ENCODE data around the gene CLEC1A.

The CLEC1A gene

DNA sequence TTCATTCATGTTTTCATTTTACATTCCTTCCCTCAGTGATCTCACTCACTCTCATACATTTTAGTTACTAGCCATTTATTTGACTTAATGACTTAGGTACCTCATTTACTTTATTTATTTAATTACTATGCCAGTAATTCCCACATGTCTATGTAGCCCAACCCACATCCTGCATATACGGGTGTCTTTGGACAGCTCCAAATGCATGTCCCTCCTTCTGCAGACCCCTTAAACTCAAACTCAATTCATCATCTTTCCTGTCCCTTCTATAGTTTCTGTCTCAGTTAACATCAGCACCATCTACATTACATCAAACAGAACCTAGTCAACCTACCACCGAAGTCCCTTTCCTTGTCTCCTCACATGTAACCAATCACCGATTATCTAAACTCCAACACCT is 2.8 kb downstream of the CLEC1A start:
- no peak overlapping the region for H3K4me3 ChIP-seq (ENCODE audit: low read depth, low read length)
- POLR2A ChIA-PET: no interaction called here
- DNase-seq (ENCODE audit: low read depth, low spot score): no peak
- CTCF ChIA-PET: no interaction called here
- TF ChIP-seq, protein P1, sequence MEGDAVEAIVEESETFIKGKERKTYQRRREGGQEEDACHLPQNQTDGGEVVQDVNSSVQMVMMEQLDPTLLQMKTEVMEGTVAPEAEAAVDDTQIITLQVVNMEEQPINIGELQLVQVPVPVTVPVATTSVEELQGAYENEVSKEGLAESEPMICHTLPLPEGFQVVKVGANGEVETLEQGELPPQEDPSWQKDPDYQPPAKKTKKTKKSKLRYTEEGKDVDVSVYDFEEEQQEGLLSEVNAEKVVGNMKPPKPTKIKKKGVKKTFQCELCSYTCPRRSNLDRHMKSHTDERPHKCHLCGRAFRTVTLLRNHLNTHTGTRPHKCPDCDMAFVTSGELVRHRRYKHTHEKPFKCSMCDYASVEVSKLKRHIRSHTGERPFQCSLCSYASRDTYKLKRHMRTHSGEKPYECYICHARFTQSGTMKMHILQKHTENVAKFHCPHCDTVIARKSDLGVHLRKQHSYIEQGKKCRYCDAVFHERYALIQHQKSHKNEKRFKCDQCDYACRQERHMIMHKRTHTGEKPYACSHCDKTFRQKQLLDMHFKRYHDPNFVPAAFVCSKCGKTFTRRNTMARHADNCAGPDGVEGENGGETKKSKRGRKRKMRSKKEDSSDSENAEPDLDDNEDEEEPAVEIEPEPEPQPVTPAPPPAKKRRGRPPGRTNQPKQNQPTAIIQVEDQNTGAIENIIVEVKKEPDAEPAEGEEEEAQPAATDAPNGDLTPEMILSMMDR (IDR thresholded peaks at IDR 0.05; ENCODE audit: insufficient read depth, low read length, missing control alignments): no peak

DNA sequence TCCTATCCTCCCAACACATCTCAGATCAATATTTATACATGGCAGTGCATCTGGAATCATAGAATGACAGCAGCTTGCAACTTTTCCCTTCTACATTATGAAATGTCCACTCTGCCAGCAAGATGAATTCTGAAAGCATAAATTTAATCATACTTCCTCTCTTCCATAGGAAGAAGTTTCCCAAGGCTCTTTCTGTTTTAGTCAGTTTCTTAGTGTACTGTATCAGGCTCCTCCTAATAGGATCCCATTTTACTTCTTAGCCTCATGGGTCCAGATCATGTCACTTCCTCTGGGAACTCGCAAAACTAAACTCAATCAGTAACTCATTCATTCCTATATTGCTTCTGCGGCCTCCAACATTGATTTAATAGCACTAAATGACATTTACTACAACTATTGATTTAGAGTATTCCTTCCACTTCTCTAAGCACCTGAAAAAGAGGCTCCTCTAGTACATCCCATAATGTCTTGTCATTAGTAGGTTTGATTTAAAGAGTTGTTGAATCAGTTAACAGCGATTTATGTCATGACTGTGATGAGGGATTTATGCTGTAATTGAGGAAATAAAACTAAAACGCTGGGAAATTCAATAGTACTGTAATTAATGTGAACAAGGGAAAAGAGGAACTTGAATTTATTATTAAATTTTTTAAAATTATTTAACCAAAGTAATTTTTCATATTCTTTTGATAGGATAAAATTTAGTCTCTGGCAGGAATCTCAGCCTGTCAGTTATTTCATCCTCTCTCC is 4.0 kb downstream of the CLEC1A start:
- TF ChIP-seq, protein P1 (IDR thresholded peaks at IDR 0.05; ENCODE audit: insufficient read depth, low read length, missing control alignments): no peak
- ChIA-PET CTCF (no interaction called here), POLR2A (no interaction called here)
- no peak for DNase-seq (ENCODE audit: low read depth, low spot score)
- no peak overlapping the region for H3K4me3 ChIP-seq (ENCODE audit: low read depth, low read length)

DNA sequence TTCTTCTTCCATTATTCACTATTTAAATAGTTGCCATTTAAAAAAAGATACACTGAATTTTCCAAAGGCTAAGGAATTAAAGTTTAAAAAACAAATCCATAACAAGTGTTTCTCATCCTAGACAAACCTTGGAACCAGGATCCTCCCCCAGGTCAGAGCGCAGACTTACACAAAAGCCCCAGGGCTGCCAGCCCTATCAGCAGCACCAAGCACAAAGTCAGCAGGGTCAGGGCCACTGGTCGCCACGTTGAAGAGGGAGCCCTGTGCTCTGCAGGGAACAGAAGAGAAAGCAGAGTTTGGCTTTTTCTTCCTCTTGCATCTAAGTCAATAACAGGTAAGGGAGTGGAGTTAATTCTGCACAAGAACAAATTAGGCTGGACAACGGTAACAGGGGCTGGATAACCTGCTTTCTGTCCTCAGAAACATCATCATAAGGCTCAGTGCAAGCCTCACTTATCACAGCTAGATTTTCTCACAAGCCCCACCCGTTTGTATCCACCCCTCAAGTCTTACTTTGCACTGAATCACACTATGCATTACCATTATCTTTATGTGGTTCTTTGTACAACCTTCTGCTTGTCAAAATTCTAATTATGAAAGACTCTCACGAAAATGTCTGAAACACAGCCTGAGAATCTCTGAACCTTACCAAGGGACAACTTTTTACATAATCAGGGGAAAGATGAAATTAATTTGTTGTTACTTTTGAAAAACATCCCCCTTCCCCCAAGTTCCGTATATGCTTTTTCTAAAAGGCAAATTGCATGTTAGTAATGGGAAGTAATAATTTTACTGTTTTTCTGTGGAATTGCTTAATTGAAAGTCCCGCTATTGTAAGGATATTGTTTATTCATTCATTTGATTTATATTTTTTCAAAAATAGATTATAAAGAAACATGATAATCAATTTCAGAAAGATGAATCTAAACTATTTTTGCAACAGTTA is 9.6 kb downstream of the CLEC1A start:
- POLR2A ChIA-PET: no interaction called here
- H3K4me3 ChIP-seq (ENCODE audit: low read depth, low read length): no peak overlapping the region
- DNase-seq (ENCODE audit: low read depth, low spot score): no peak
- TF ChIP-seq, protein P1 (IDR thresholded peaks at IDR 0.05; ENCODE audit: insufficient read depth, low read length, missing control alignments): no peak
- CTCF ChIA-PET: no interaction called here

DNA sequence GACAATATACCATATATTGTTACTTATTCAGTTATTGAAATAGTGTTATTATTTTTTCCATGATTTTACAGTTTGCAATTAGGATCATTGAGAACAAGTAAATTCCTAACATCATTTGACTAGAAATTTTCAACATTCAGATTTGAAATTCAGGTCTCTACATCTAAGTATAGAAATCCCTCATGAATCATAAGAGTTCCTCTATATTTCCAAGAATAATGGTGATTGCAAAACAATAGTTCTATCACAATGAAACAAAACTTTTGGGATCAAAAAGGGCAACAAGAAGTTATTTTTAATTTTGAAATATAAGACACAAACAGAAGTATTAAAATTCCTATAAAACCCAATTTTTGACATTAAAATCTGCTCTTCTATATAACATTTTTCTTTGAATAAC is 10.8 kb downstream of the CLEC1A start:
- ChIA-PET POLR2A (no interaction called here), CTCF (no interaction called here)
- H3K4me3 ChIP-seq (ENCODE audit: low read depth, low read length): no peak overlapping the region
- TF ChIP-seq, protein P1 (IDR thresholded peaks at IDR 0.05; ENCODE audit: insufficient read depth, low read length, missing control alignments): no peak
- DNase-seq (ENCODE audit: low read depth, low spot score): no peak

DNA sequence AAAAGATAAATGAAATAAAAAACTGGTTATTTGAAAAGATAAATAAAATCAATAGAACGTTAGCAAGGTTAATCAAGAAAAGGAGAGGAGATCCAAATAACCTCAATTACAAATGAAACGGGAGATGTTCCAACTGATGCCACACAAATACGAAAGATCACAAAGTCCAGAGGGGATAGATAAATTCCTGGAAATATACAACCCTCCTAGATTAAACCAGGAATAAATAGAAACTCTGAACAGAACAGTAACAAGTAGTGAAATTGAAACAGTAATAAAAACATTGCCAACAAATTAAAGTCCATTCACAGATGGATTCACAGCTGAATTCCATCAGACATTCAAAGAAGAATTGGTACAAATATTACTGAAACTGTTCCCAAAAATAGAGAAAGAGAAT is 12.4 kb downstream of the CLEC1A start:
- TF ChIP-seq, protein P1 (IDR thresholded peaks at IDR 0.05; ENCODE audit: insufficient read depth, low read length, missing control alignments): no peak
- no peak for DNase-seq (ENCODE audit: low read depth, low spot score)
- ChIA-PET POLR2A (no interaction called here), CTCF (no interaction called here)
- H3K4me3 ChIP-seq (ENCODE audit: low read depth, low read length): no peak overlapping the region

DNA sequence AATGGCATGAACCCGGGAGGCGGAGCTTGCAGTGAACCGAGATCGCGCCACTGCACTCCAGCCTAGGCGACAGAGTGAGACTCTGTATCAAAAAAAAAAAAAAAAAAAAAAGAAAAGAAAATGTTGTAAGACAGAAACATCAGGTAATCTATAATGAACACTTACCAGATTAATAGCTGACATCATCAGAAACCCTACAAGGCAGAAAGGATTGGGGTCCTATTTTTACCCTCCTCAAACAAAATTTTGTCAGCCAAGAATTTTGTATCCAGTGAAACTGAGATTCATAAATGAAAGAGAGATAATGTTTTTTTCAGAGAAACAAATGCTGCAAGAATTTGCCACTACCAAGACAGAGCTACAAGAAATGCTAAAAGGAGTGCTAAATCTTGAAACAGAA is 14.1 kb downstream of the CLEC1A start:
- no peak overlapping the region for H3K4me3 ChIP-seq (ENCODE audit: low read depth, low read length)
- ChIA-PET CTCF (interaction anchor here (0.6 kb wide), 1 partner anchor 9 kb away, joined by 3 read pairs; no protein-coding TSS in a partner anchor), POLR2A (no interaction called here)
- DNase-seq (ENCODE audit: low read depth, low spot score): no peak
- TF ChIP-seq, protein P1 (IDR thresholded peaks at IDR 0.05; ENCODE audit: insufficient read depth, low read length, missing control alignments): no peak
